H9 (cell line): ENCODE data around the gene CALCOCO1. TPM values are rescaled to one million over a fixed set of nuclear protein-coding genes. Genes with fewer than 3 reads are reported as not detected.

Experiments
- DNase-seq: peaks from one replicate; pipeline ENCODE4 v3.0.0-alpha.2; 2017
- H2AFZ ChIP-seq: one replicate; pipeline ENCODE4 v1.6.1; 2013; ENCODE audit warnings: mild to moderate bottlenecking, low read length, control low read depth, moderate library complexity
- H2AK5ac ChIP-seq: 2 replicates; pipeline ENCODE4 v1.6.1; 2013; ENCODE audit warnings: low read length, control low read depth, mixed read lengths; ENCODE audit not compliant: insufficient read length
- H2BK120ac ChIP-seq: one replicate; pipeline ENCODE4 v1.6.1; 2013; ENCODE audit warnings: low read depth, mild to moderate bottlenecking, low read length, control low read depth, inconsistent platforms; ENCODE audit not compliant: poor library complexity, severe bottlenecking
- H2BK12ac ChIP-seq: 2 replicates; pipeline ENCODE4 v1.6.1; 2013; ENCODE audit warnings: low read length, control low read depth, mixed read lengths, low read depth; ENCODE audit not compliant: insufficient read length
- H2BK15ac ChIP-seq: 2 replicates; pipeline ENCODE4 v1.6.1; 2013; ENCODE audit warnings: low read depth, low read length, control low read depth
- H2BK20ac ChIP-seq: one replicate; pipeline ENCODE4 v1.6.1; 2013; ENCODE audit warnings: low read depth, mild to moderate bottlenecking, low read length, control low read depth, inconsistent platforms; ENCODE audit not compliant: poor library complexity, severe bottlenecking
- H2BK5ac ChIP-seq: 2 replicates; pipeline ENCODE4 v1.6.1; 2013; ENCODE audit warnings: low read length, control low read depth, mixed read lengths; ENCODE audit not compliant: insufficient read length
- H3K14ac ChIP-seq: 2 replicates; pipeline ENCODE4 v1.6.1; 2013; ENCODE audit warnings: low read length, control low read depth; ENCODE audit not compliant: insufficient read depth
- H3K18ac ChIP-seq: 2 replicates; pipeline ENCODE4 v1.6.1; 2013; ENCODE audit warnings: low read depth, mild to moderate bottlenecking, mixed read lengths, low read length, control low read depth; ENCODE audit not compliant: insufficient read length
- H3K23ac ChIP-seq: 2 replicates; pipeline ENCODE4 v1.6.1; 2013; ENCODE audit warnings: low read length, control low read depth, mixed read lengths, low read depth; ENCODE audit not compliant: insufficient read length
- H3K23me2 ChIP-seq: 2 replicates; pipeline ENCODE4 v1.6.1; 2013; ENCODE audit warnings: low read depth, mild to moderate bottlenecking, mixed read lengths, low read length, control low read depth; ENCODE audit not compliant: insufficient read length, poor library complexity, severe bottlenecking
- H3K27ac ChIP-seq: 2 replicates; pipeline ENCODE4 v1.5.1; 2013; ENCODE audit warnings: low read length, control low read depth, mixed read lengths, low read depth; ENCODE audit not compliant: insufficient read length
- H3K27me3 ChIP-seq: 2 replicates; pipeline ENCODE4 v1.6.1; 2013; ENCODE audit warnings: low read length, control low read depth, inconsistent platforms; ENCODE audit not compliant: insufficient read depth
- H3K4ac ChIP-seq: 2 replicates; pipeline ENCODE4 v1.6.1; 2013; ENCODE audit warnings: low read depth, mild to moderate bottlenecking, control low read depth, inconsistent platforms, low read length, moderate library complexity
- H3K4me1 ChIP-seq: 2 replicates; pipeline ENCODE4 v1.6.1; 2013; ENCODE audit warnings: low read length, control low read depth, inconsistent platforms; ENCODE audit not compliant: insufficient read depth
- H3K4me2 ChIP-seq: 2 replicates; pipeline ENCODE4 v1.6.1; 2013; ENCODE audit warnings: low read length, control low read depth, mixed read lengths; ENCODE audit not compliant: insufficient read length, insufficient read depth
- H3K56ac ChIP-seq: 2 replicates; pipeline ENCODE4 v1.6.1; 2013; ENCODE audit warnings: low read depth, mild to moderate bottlenecking, mixed read lengths, low read length, control low read depth; ENCODE audit not compliant: insufficient read length
- H3K79me1 ChIP-seq: 2 replicates; pipeline ENCODE4 v1.6.1; 2013; ENCODE audit warnings: low read depth, mild to moderate bottlenecking, moderate library complexity, low read length, control low read depth, inconsistent platforms; ENCODE audit not compliant: insufficient read depth, poor library complexity, severe bottlenecking
- H3K79me2 ChIP-seq: 2 replicates; pipeline ENCODE4 v1.6.1; 2013; ENCODE audit warnings: low read length, control low read depth, inconsistent platforms; ENCODE audit not compliant: insufficient read depth
- H3K9ac ChIP-seq: 2 replicates; pipeline ENCODE4 v1.6.1; 2013; ENCODE audit warnings: low read length, control low read depth, mixed read lengths; ENCODE audit not compliant: insufficient read length; ENCODE audit errors: extremely low read depth
- H3K9me3 ChIP-seq: one replicate; pipeline ENCODE4 v1.6.1; 2013; ENCODE audit warnings: low read depth, low read length, inconsistent platforms; ENCODE audit not compliant: control insufficient read depth
- H3T11ph ChIP-seq: one replicate; pipeline ENCODE4 v1.6.1; 2013; ENCODE audit warnings: mild to moderate bottlenecking, low read length, control low read depth, inconsistent platforms
- H4K20me1 ChIP-seq: one replicate; pipeline ENCODE4 v1.6.1; 2013; ENCODE audit not compliant: control insufficient read depth, insufficient read length, insufficient read depth
- H4K5ac ChIP-seq: 2 replicates; pipeline ENCODE4 v1.6.1; 2013; ENCODE audit warnings: low read depth, mild to moderate bottlenecking, mixed read lengths, low read length, control low read depth; ENCODE audit not compliant: insufficient read length
- H4K8ac ChIP-seq: replicated peaks from 2 replicates; pipeline ENCODE4 v1.6.1; 2013; ENCODE audit warnings: low read length, control low read depth, mixed read lengths, low read depth; ENCODE audit not compliant: insufficient read length
- H4K91ac ChIP-seq: 2 replicates; pipeline ENCODE4 v1.6.1; 2013; ENCODE audit warnings: low read depth, mild to moderate bottlenecking, moderate library complexity, mixed read lengths, low read length, control low read depth; ENCODE audit not compliant: insufficient read length
- H3K27ac Mint-ChIP-seq, 3 experiments: 2 replicates in 2 of 3; 3 replicates in 1 of 3; pipeline ENCODE4 v1.8.0; 2020 to 2021; ENCODE audit warnings: mixed read lengths in 3 of 3, mild to moderate bottlenecking in 1 of 3, moderate library complexity in 1 of 3
- H3K27me3 Mint-ChIP-seq: 2 replicates; pipeline ENCODE4 v1.8.0; 2021; ENCODE audit warnings: low read depth, mild to moderate bottlenecking, moderate library complexity, mixed read lengths
- H3K36me3 Mint-ChIP-seq, 3 experiments: 2 replicates in 2 of 3; 3 replicates in 1 of 3; pipeline ENCODE4 v1.8.0; 2020 to 2021; ENCODE audit warnings: low read depth in 3 of 3, mixed read lengths in 3 of 3; ENCODE audit not compliant: insufficient read depth in 1 of 3
- H3K4me1 Mint-ChIP-seq, 2 experiments: 2 replicates each; pipeline ENCODE4 v1.8.0; 2020; ENCODE audit warnings: mixed read lengths in 2 of 2
- H3K4me3 Mint-ChIP-seq, 2 experiments: 2 replicates in 1 of 2; 3 replicates in 1 of 2; pipeline ENCODE4 v1.8.0; 2020 to 2021; ENCODE audit warnings: mild to moderate bottlenecking in 2 of 2, mixed read lengths in 2 of 2, moderate library complexity in 1 of 2
- H3K9me3 Mint-ChIP-seq, 2 experiments: 2 replicates in 1 of 2; 3 replicates in 1 of 2; pipeline ENCODE4 v1.8.0; 2020; ENCODE audit warnings: mild to moderate bottlenecking in 2 of 2, mixed read lengths in 2 of 2, moderate library complexity in 1 of 2
- WGBS: extraction: QIAGEN DNeasy Blood & Tissue Kit; methylation state at CpG from one replicate; pipeline ENCODE4 v1.1.7; 2013; ENCODE audit warnings: missing lambda C conversion rate, low lambda C conversion rate, mixed read lengths; ENCODE audit not compliant: insufficient read length; ENCODE audit errors: extremely low coverage; 5-methylcytosine and 5-hydroxymethylcytosine counted together
- long read RNA-seq: library from polyadenylated mRNA; unstranded; transcript quantifications from one replicate; pipeline ENCODE4 v2.0.0, GENCODE V29; 2020
- total RNA-seq: library from RNA; stranded (reverse); gene quantifications from 2 replicates; pipeline ENCODE4 v1.2.1, GENCODE V29; 2021
- TF ChIP-seq, protein P1 (sequence below): fragments of 200-600 bp; sonication (generic); conservative IDR thresholded peaks from 3 replicates; pipeline ENCODE4 v1.8.0; 2021; ENCODE audit warnings: antibody characterized with exemption, mild to moderate bottlenecking

The CALCOCO1 gene, protein sequence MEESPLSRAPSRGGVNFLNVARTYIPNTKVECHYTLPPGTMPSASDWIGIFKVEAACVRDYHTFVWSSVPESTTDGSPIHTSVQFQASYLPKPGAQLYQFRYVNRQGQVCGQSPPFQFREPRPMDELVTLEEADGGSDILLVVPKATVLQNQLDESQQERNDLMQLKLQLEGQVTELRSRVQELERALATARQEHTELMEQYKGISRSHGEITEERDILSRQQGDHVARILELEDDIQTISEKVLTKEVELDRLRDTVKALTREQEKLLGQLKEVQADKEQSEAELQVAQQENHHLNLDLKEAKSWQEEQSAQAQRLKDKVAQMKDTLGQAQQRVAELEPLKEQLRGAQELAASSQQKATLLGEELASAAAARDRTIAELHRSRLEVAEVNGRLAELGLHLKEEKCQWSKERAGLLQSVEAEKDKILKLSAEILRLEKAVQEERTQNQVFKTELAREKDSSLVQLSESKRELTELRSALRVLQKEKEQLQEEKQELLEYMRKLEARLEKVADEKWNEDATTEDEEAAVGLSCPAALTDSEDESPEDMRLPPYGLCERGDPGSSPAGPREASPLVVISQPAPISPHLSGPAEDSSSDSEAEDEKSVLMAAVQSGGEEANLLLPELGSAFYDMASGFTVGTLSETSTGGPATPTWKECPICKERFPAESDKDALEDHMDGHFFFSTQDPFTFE
- total RNA-seq = 21.5 and 22.3 TPM in 2 replicates
- long read RNA-seq, transcript CALCOCO1-218 (15 exons, 2,291 nt) = major isoform, 33 of 46 reads
- long read RNA-seq, partial matches to known transcripts = 4 of 46 reads
- long read RNA-seq, other reads (novel, unspliced or antisense) = 9 of 46 reads

DNA sequence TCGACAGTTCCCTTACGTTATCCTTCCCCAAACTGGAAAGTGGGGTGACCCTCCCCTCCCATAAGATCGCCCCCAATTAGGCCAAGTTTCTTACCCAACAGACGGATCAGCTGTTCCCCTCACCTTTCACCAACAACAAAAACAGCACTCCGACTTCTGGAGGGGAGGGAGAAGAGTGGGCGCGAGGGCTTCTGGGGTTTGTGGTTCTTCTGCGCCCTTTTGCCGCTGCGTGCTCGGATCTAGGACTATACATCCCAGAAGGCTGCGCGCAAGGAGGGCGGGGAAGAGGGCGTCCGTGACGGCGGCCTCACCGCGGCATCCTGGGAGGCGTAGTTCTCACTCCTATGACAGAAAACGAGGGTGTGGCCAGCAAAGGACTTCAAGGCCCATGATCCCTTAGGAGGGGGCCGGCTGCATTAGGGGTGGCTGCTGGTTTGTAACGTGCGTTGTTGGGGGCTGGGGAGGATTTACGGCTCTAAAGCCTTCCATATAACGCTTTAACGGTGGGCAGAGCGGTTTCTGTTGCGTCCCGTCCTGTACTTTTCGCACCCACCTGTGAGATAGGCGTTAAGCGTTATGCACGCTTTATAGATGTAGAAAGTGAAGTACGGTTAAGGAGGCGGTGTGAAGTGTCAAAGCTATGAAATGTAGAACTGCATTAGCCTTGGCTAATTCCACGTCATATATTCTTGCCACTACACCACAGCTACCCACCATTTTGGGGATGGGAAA is at the start of gene CALCOCO1:
Gene CALCOCO1, minus strand, starts transcription at position 143 of the 732 bp plus-strand sequence. CDS start 2,210 bp downstream, outside the sequence.
- H3K27ac ChIP-seq = no peak within 1 kb of the TSS
- peak within 1 kb of the TSS; percentile 89 to 96 for H3K4me3 Mint-ChIP-seq

More for the DNA sequence above, at the start of gene CALCOCO1:
- H3K27ac Mint-ChIP-seq = peak within 1 kb of the TSS; percentile 44 to 91 (median 59); a peak in 5 of 7 replicates
- no peak within 1 kb of the TSS for H3K56ac ChIP-seq
- peak; percentile 100 for DNase-seq
- H4K5ac ChIP-seq = no peak within 1 kb of the TSS
- peaks cover 8% of the 10 kb centered on the region for H3K23me2 ChIP-seq
- H3K79me2 ChIP-seq = no peaks in the 10 kb centered on the region
- H3K27me3 ChIP-seq = no peaks in the 10 kb centered on the region
- H4K8ac ChIP-seq = no peak within 1 kb of the TSS
- H4K20me1 ChIP-seq = peaks cover 2% of the 10 kb centered on the region
- peak within 1 kb of the TSS; percentile 16 for H3K9ac ChIP-seq
- peaks cover 12% of the 10 kb centered on the region for H3K27me3 Mint-ChIP-seq
- H3K36me3 Mint-ChIP-seq = no peaks in the 10 kb centered on the region
- H3K14ac ChIP-seq = no peak within 1 kb of the TSS
- no CpG with 5 or more reads among the region's 38 CpGs for WGBS
- H2AK5ac ChIP-seq = no peak within 1 kb of the TSS
- H2BK5ac ChIP-seq = no peak within 1 kb of the TSS
- no peak within 1 kb of the TSS for H3K4ac ChIP-seq
- H2BK12ac ChIP-seq = no peak within 1 kb of the TSS
- TF ChIP-seq, protein P1, sequence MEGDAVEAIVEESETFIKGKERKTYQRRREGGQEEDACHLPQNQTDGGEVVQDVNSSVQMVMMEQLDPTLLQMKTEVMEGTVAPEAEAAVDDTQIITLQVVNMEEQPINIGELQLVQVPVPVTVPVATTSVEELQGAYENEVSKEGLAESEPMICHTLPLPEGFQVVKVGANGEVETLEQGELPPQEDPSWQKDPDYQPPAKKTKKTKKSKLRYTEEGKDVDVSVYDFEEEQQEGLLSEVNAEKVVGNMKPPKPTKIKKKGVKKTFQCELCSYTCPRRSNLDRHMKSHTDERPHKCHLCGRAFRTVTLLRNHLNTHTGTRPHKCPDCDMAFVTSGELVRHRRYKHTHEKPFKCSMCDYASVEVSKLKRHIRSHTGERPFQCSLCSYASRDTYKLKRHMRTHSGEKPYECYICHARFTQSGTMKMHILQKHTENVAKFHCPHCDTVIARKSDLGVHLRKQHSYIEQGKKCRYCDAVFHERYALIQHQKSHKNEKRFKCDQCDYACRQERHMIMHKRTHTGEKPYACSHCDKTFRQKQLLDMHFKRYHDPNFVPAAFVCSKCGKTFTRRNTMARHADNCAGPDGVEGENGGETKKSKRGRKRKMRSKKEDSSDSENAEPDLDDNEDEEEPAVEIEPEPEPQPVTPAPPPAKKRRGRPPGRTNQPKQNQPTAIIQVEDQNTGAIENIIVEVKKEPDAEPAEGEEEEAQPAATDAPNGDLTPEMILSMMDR = no peak
- no peaks in the 10 kb centered on the region for H3K9me3 ChIP-seq
- H3K9me3 Mint-ChIP-seq = no peaks in the 10 kb centered on the region; a peak in 1 of 5 replicates
- no peak within 1 kb of the TSS for H3K18ac ChIP-seq
- H2AFZ ChIP-seq = no peak within 1 kb of the TSS
- H2BK120ac ChIP-seq = no peak within 1 kb of the TSS
- no peaks in the 10 kb centered on the region for H3K79me1 ChIP-seq
- H3K4me2 ChIP-seq = peak within 1 kb of the TSS; percentile 89
- H4K91ac ChIP-seq = no peak within 1 kb of the TSS
- peaks cover 21 to 28% of the 10 kb centered on the region in 2 experiments for H3K4me1 Mint-ChIP-seq
- H3K4me1 ChIP-seq = no peaks in the 10 kb centered on the region
- no peak within 1 kb of the TSS for H2BK20ac ChIP-seq
- no peak within 1 kb of the TSS for H3T11ph ChIP-seq
- H2BK15ac ChIP-seq = no peak within 1 kb of the TSS
- H3K23ac ChIP-seq = no peak within 1 kb of the TSS
